ENCODE measurements around the gene NCOA3.

The NCOA3 gene

DNA sequence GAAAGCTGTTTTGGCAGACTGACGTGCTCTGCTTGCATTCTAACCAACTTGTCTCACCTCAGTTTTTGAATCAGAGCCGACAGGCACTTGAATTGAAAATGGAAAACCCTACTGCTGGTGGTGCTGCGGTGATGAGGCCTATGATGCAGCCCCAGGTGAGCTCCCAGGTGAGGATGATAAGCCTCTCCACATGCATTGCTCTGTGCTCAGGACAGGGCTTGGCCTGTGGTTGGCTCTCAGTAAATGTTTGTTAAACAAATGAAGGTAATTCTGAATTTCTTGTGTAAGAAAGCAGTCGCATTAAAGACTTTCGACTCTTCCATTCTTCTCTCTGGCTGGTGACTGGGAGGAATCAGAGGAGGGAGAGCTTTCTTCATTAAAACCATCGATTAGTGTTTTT lies 147.3 kb downstream of the NCOA3 start:
- DNase-seq, result no peak

DNA sequence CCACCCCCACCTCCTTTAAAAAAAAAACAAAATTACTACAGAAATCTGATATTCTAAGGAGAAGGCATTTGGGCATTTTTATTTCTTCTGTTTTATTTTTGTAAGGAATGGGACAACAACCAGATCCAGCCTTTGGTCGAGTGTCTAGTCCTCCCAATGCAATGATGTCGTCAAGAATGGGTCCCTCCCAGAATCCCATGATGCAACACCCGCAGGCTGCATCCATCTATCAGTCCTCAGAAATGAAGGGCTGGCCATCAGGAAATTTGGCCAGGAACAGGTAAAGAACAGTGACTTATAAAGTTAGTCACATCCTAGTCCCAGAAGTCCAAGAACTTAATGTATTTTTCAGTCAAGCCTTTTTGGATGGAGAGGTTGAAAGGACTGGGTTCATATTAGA lies 150.6 kb downstream of the NCOA3 start:
- DNase-seq, result no peak

DNA sequence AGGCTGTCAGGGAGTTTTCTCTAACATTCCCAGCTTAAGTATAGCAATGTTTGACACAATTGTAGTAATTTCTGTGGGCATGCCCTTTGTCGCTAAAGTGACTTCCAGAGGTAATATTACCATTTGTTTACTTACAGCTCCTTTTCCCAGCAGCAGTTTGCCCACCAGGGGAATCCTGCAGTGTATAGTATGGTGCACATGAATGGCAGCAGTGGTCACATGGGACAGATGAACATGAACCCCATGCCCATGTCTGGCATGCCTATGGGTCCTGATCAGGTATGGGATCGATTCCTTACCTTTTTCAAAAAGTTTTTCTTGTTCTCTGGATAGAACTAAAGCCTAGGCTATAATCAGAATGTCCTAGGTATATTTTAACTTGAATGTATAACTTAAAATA lies 151.1 kb downstream of the NCOA3 start:
- DNase-seq, result no peak

DNA sequence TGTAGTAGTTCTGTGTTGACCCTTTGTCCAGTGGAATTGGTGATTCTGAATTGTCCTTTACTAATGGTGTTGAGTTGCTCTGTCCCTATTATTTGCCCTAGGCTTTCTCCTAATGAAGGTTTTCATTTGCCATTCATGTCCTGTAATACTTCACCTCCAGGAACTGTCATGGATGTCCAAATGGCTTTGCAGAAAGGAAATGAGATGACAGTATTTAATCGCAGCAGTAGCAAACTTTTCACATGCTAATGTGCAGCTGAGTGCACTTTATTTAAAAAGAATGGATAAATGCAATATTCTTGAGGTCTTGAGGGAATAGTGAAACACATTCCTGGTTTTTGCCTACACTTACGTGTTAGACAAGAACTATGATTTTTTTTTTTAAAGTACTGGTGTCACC lies 152.2 kb downstream of the NCOA3 start:
- DNase-seq, result no peak

DNA sequence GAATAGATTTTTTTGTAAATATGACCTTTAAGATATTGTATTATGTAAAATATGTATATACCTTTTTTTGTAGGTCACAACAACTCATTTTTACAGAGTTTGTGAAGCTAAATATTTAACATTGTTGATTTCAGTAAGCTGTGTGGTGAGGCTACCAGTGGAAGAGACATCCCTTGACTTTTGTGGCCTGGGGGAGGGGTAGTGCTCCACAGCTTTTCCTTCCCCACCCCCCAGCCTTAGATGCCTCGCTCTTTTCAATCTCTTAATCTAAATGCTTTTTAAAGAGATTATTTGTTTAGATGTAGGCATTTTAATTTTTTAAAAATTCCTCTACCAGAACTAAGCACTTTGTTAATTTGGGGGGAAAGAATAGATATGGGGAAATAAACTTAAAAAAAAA lies 152.7 kb downstream of the NCOA3 start:
- DNase-seq, result no peak

DNA sequence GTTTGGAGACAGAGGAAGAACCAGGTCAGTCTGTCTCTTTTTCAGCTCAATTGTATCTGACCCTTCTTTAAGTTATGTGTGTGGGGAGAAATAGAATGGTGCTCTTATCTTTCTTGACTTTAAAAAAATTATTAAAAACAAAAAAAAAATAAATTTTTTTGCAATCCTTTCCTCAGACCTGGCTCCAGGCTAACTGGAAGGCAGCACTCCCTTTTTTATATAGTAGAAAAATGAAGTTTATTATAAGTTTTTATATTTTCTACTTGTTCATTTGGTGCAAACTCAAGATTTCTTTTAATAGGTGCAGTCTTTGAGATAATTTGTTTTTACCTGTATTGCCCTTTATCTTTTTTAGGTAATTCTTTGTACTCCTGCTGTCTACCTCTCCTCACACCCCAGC lies 153.9 kb downstream of the NCOA3 start:
- DNase-seq, result no peak

DNA sequence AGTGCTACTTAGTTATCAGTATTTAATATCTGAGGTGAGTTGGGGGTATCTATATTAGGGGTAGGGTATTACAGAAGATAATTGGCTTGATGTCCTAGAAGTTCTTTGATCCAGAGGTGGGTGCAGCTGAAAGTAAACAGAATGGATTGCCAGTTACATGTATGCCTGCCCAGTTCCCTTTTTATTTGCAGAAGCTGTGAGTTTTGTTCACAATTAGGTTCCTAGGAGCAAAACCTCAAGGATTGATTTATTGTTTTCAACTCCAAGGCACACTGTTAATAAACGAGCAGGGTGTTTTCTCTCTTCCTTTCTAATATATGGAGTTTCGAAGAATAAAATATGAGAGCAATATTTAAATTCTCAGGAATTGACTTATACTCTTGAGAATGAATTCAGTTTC lies 154.6 kb downstream of the NCOA3 start:
- no peak for DNase-seq

DNA sequence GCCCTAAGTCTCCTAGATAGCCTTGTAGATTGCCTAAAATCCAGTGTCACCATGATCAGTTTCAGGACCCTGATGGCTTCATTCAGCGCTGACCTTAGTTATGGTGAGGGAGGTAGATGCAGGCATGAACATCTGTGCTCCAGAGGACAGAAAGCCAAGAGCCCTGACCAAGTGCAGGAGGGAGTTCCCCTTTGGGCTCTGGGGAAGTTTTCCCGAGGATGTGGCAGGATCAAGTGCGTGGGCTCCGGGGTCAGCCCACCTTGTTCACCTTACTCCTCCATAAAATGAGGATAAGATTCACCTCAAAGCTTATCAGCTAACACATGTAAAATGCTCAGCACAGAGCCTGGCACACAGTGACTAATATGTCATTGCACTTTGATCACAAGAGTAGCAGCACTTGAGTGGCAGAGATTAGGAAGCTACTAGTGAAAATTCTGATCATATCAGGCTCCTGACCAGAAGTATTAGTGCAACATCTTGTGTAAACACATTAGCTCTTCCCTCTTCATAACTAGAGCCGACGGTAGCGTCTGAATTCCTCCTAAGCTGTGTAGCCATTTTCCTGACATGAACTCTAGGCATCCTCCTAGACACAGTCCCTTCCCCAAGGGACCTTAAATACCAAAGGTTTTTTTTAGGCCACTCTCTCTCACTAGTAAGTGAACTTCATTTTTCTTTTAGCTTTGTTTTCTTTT lies 158.4 kb downstream of the NCOA3 start:
- DNase-seq, result no peak

DNA sequence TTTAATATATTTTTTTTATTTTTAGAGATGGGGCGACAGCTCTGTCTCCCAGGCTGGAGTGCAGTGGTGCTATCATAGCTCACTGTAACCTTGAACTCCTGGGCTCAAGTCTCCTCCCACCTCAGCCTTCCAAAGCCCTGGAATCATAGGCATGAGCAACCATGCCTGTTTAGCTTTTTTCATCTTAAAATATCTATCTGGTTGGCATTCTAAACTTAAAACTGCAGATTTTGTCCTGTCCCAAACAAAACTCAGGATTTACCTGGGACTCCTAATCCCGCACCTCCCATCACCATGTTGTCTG lies 158.9 kb downstream of the NCOA3 start:
- no peak for DNase-seq

DNA sequence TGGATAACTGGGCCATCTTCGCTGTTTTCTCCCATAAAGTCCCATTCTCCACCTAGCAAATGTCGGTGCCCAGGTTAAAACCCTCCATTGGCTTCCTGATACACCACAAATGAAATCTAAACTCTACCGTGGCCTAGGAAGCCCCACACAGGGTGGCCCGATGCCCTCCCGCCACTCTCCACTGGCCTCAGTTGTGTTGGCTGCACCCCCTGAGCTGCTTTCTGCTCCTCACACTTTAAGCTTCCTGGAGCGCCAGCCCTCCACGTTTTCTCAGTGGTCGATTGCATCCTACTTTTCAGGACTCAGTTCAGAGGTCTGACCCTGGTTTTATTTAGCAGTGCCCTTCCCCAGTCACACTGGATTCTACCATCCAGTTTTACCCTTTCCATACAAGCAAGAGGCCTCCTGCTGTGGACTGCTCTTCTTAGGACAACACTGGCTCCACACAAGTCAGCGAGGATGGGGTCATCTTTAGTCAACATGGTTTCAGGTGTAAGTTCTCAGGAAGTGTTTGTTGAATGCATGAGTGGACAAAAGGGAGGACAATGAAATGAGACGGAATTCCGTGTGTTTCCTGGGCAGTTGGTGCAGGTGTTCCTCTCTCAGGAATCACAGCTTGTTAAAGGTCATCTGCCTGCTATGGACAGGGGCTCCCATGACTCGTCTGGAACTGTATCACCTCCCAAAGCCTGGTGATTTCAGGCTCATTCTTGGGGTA lies 159.5 kb downstream of the NCOA3 start:
- DNase-seq, result no peak

DNA sequence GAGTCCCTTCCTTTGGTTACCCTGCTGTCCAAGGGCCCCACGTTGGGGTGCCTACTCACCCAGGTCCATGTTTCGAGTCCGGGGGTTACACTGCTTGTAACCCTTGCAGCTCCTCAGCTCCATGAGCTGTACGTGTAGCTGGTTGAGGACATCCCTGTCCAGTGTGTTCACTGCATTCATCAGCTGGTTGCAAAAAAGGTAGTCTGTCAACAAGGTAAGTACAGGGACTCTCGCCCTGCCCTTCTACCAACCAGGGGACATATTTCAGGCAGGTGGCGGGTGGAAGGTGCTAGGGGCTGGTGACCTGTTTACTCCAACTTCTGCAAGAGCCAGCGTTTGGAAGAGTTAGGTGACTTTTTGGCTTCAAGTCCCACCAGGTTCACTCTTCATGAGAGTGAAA lies 160.0 kb downstream of the NCOA3 start:
- DNase-seq, result no peak

DNA sequence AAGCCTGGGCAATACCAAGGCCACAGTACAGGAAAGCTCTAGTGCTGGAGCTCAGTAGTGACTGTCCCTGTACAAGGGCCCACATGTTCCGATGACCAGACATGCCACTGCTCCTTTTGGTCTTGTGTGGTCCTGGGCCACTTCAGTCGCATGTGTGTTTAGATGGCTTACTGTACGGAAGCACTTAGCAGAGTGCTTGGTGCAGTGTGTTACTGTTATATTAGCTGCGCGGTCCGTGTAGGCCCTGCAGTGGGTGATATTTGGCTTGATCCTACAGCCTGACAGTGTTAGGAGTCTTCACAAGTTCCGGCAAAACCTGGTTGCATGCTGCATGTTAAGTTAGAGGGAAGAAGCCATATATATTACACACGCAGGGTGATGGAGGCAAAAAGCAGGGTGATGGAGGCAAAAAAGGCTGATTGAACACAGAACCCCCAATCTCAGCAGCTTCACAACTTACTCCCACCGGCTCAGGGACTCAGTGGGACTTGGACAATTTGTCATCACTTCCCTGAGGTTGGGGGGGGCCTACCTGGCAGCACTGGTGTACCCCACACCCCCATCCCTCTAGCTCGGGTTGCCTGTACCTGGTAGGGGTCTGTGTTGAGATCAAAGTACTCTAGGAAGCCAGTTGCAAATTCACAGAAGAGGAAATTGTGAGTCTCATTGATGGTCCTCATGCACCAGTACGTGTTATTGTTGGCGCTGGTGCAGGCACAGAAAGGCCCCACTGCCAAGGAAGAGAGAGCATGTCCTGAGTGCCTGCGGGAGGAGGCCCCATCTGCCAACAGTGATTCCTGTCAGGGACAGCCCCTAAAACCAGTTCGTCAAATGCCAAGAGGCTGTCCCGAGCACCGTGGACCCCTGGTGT lies 161.0 kb downstream of the NCOA3 start:
- no peak for DNase-seq

DNA sequence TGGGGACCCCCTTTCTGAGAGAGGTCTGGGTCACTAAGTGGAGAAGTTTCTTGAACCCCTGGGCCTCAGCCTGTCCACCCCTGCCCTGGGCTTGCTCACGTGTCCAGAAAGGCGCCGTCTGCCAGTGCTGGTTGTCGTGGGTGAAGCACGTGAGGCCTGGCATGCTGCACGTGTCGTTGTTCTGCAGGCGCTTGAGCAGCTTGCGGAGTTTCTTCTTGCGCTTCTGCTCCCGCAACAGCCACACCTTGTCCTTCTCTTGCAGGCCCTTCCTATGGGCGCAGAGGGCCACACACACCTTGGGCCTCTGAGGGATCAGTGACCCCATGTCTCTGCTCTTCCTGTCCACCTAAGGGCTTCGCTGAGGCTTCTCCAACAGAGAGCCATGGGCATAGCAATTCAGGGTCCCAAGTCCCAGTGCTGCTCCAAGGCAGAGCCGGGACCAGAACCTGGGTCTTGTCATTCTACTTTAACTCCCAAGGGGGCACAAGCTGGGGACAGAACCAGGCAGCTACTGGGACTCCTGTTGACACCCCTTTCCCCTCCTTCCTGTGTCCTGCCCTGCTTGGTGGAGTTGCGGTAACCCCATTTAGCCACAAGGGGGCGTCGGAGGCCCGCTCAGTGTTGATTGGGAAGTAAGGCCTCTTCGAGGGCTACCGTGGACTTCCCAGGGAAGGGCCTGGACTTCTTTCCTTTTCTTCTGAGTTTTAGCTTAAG lies 161.8 kb downstream of the NCOA3 start:
- peak; percentile 76 for DNase-seq

DNA sequence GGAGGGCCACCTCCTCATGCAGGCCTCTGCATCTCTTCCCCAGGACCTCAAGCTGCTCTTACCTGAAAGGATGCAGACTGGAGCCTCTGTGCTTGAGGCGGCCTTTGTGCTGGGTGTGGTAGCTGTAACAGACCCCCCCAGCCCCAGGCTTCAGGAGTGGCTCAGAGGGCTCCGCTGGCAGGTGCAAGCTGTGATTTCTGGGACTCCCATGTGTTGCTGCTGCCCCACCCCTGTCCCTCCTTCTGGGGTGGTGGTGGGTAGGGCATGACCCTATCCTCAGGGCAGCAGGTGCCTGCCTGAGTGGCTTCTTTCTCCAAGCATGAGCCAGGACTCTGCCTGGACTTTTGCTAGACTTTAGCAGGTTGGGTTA lies 162.4 kb downstream of the NCOA3 start:
- DNase-seq, result no peak

DNA sequence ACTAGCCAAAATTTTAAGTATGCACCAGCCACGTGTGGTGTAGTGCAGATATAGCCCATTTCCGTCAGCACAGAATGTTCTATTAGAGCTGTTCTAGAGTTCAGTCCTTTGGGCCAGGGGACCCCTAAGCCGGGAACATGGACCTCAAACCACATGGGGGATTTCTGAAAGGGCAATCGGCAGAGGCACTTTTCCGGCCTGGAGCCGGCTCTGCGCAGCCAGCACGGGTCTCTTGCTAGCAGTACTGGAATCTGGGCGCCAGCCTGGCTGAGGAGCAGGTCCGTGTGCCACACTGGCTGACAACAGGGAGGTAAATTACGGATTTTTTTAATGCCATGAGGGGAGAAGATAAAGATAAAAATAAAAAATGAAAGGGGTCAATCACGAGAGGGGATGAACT lies 163.1 kb downstream of the NCOA3 start:
- no peak for DNase-seq

DNA sequence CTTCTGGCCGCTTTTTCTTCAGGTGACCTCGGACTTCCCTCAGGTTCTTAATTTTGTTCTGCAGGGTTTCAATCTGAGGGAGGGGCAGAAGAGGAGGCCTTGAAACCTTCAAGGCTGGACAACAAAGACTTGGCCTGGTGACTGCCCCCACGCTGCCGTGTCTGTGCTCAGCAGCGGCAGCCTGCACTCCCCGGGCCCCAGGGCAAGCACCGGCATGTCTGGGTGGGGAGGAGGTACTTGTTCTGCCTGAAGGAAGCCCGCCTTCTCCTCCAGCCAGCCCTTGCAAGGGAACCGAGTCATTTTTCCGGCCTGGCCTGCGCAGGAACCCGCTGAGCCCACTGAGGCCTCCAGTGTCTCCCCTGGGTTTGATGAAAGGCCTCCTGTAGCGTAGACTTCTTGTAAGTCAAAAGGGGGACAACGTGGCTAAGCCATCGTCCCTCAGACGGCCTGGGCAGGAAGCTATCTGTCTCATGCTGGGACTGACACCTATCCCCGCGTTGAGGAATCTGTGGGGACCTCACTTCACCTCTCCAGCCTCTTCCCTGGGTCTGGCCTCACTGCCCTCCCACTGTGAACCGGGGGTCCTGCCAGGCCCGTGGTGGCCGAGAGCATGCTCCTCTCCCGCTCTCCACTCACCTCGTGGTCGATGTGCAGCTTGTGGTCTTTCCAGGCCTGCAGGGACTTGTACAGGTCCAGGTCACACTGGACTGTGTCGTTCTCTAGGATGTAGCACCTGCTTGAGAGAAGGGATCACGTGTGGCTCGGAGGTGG lies 163.7 kb downstream of the NCOA3 start:
- DNase-seq, result no peak

DNA sequence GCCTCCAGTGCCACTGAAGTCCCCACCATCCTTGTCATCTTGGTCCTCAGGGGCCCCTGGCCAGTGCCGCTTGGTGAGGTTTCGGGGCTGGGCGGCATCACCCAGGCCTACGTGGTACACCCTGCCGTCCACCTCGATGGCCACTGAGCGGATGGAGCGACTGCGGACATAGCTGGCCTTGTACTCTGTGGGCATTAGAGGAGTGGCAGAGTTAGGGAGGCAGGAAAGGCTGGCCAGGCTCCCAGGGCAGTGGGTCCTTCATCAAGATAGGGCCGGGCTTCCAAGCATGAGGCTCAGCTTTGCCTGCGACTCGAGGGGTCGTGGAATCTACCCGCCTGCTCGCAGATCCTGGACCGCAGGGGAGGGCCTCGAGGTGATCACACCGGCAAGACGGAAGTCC lies 164.6 kb downstream of the NCOA3 start:
- no peak for DNase-seq

DNA sequence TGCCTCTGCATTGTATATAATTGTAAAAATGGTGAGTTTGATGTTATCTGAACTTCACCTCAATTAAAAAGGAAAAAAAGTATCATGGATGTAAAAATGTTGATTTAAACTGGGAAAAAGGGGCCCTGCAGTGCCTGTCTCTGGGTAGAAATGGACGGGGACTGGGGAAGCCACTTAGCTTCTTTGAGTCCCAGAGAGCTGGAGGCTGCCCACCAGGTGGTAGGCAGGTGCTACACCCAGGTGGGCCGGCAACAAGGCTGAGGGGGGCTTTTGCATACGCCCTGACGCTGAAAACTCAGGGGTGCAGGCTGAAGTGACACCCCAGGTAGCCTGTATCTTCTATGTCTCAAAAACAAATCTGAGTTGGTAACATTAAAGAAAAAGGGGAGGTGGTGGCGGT lies 165.4 kb downstream of the NCOA3 start:
- no peak for DNase-seq

DNA sequence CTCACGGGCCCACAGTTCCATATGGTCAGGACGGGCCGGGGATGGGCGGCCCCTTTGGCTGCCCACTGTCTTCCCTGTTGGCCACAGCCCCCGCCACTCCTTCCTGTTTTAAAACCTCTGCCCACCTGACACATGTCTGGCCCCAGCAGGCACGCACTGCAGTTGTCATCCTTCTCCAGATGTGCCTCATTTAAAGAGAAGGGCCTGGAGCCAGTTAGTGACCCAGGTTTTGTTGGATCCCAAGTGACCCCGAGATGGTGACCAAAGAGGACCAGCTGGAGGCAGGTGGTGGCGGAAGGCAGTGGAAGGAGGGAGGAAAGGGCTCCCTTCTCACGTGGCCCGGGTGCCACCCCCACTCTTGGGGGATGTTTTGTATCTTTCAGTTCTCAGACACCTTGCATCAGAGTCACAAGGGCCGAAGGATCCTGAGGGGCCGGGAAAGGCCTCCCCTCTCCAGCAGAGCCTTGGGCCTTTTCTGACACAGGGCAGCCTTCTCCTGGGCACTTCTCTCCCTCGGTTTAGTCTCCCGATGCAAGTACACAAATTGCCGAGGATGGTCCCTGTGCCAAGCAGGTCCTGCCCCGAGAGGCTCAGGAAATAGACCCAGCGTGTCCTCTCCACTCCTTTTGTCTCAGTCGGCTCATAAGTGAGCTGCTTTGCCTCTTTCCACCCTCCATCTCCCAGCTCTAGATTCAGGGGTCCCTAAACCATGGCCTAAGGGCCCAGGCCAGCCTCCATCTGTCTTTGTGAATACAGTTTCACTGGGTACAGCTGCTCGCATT lies 166.0 kb downstream of the NCOA3 start:
- no peak for DNase-seq

DNA sequence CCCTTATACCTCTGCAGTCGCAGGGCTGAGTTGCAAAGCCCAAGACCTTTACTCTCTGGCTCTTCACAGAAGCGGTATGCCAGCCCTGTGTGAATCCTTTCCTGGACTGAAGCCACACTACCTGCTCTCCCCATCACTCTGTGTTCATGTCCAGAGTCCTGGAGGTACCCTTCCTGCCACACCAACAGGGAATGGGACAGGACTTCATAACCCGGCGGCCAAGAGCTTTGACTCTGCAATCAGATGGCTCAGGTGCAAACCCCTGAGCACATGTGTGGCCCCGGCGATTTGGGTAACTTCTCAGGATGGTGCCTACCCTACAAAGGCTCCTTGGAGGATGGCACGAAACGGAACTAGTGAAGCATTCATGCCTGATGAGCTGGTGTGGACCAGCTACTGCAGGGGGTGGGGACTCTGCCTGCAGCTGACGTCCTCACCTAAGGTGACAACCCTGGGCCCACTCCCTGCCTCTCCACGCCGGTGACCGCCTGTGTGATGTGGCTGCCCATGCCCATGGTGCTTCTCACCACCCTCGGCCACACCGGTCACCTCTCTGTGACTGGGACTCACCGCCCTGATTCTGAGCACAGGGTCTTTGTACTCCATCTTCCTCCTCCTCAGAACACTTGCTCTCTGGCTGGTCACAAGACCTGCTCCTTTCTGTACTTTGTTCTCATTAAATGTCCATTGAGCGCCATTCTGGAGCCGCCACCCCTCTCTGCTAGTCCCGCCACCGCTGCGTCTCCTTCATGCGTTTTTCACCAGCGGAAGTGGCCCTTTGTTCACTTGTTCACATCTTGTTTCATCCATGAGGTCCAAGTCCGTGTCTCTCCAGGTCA lies 166.8 kb downstream of the NCOA3 start:
- no peak for DNase-seq

DNA sequence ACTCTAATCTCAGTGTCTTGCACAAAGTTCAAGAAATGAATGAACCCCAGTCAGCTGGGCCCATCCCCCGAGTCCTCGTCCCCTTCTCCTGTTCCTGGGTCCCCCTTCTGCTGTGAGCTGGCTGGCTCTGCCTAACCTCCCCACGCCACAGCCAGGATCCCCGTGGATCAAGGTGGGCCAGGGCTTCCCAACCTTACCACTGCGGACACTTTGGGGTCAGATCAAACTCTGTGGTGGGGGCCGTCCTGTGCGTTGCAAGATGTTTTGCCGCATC lies 167.4 kb downstream of the NCOA3 start:
- no peak for DNase-seq
